ENCODE measurements around the gene VSIR.

GRCh38 chr10:71754562-71754961, 18.8 kb downstream of the VSIR start:
- no peak for TF ChIP-seq CTCF (IDR thresholded peaks at IDR 0.05)
- no peak for TF ChIP-seq POLR2A (IDR thresholded peaks at IDR 0.05)
